ENCODE data around the gene ZBTB39. TPM values are rescaled to one million over a fixed set of nuclear protein-coding genes. Genes with fewer than 3 reads are reported as not detected.
"Not testable (repeated sequence)": the region's sequence is repeated elsewhere in the genome, so short reads cannot be mapped to it uniquely, and the experiment has no call there.

Gene ZBTB39
- total RNA-seq, 1 donor from 2014 or later, result 20.8 TPM

DNA sequence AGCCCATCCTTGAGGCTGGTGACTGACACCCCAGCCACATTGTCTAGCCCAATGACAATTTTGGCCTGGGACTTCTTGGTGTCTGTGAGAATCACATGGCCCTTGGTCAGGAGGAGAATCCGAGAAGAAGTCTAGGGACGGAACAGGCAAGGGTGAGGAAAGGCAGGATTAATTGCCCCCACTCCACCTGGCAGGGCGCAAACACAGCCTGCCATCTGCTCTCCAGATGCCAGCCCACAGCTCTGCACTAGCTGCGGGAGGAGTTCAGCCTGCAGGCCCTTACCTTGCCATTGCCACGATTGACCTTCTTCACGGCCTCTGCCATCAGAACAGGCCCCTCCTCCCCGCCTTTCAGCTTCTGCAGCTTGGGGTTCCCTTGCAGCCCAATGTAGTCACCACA, 23.1 kb upstream of the ZBTB39 start:
- peaks cover 6% of the 10 kb centered on the region for H3K4me1 Mint-ChIP-seq (ENCODE audit: low read depth)
- TF ChIP-seq, protein P1, sequence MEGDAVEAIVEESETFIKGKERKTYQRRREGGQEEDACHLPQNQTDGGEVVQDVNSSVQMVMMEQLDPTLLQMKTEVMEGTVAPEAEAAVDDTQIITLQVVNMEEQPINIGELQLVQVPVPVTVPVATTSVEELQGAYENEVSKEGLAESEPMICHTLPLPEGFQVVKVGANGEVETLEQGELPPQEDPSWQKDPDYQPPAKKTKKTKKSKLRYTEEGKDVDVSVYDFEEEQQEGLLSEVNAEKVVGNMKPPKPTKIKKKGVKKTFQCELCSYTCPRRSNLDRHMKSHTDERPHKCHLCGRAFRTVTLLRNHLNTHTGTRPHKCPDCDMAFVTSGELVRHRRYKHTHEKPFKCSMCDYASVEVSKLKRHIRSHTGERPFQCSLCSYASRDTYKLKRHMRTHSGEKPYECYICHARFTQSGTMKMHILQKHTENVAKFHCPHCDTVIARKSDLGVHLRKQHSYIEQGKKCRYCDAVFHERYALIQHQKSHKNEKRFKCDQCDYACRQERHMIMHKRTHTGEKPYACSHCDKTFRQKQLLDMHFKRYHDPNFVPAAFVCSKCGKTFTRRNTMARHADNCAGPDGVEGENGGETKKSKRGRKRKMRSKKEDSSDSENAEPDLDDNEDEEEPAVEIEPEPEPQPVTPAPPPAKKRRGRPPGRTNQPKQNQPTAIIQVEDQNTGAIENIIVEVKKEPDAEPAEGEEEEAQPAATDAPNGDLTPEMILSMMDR (IDR thresholded peaks at IDR 0.05; ENCODE audit: unreplicated experiment), result no peak
- H3K9me3 Mint-ChIP-seq (ENCODE audit: low read depth), result no peaks in the 10 kb centered on the region
- no peaks in the 10 kb centered on the region for H3K36me3 Mint-ChIP-seq (ENCODE audit: insufficient read depth)
- no peak overlapping the region for H3K4me3 Mint-ChIP-seq (ENCODE audit: low read depth)
- H3K27me3 Mint-ChIP-seq, result peaks cover 18% of the 10 kb centered on the region
- H3K27ac Mint-ChIP-seq, result no peak overlapping the region
- no peak for DNase-seq (ENCODE audit: low spot score, unreplicated experiment)

DNA sequence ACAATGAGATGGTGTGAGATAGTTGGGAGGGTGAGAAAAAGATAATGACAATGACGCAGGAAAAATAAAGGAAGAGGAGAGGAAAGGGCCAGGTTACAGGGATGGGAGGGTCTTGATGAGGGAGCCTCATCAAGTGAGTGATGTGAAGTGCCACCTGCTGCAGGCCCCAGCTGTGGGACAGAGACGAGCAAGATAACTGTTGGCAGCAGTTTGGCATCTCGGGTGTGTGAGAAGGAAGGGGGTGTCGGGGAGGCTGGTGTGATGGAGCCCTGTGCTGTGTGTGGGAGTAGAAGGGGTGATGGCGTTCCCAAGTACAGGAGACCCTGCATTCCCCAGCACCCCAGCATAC, 21.4 kb upstream of the ZBTB39 start:
- Mint-ChIP-seq H3K27ac (no peak overlapping the region), H3K9me3 (ENCODE audit: low read depth) (no peaks in the 10 kb centered on the region), H3K36me3 (ENCODE audit: insufficient read depth) (no peaks in the 10 kb centered on the region), H3K27me3 (peaks cover 21% of the 10 kb centered on the region), H3K4me3 (ENCODE audit: low read depth) (no peak overlapping the region), H3K4me1 (ENCODE audit: low read depth) (peaks cover 6% of the 10 kb centered on the region)
- TF ChIP-seq, protein P1 (IDR thresholded peaks at IDR 0.05; ENCODE audit: unreplicated experiment), result no peak
- DNase-seq (ENCODE audit: low spot score, unreplicated experiment), result no peak

DNA sequence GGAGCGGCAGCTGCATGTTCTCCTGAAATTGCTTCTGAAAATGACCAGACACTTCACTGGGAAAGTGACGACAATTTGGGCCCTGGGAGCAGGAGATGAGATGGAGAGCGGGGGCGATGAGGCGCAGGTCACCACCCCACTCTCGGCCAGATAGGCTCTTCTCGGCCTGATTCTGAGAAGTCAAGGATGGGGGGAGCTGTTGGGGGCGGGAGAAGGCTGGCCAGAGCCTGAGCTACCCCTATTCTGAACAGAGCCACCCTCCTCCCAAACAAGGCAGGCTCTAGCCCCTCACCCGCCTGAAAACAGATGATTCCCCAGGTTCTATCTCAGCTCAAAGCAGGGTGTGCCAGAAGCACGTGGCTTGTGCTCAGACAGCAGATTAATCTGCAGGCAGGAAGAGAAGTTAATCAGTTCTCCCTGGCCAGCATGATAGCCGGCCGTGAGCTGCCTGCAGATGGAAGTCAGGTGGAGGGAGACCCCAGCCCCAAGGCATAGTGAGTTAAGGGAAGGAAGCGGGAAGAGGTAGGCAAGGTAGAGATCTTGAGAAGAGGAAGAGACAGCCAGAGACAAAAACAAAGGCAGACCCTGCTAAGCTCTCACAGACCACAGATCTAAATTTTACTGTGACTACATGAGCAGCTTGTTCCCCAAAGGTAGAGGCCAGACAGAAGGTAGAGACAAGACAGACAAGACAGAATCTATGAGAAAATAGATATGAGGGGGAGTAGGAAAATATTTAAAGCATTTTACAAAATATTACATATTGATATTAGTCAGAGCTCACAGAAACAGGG, 20.9 kb upstream of the ZBTB39 start:
- Mint-ChIP-seq H3K9me3 (ENCODE audit: low read depth) (no peaks in the 10 kb centered on the region), H3K36me3 (ENCODE audit: insufficient read depth) (no peaks in the 10 kb centered on the region), H3K4me3 (ENCODE audit: low read depth) (no peak overlapping the region), H3K4me1 (ENCODE audit: low read depth) (peaks cover 6% of the 10 kb centered on the region), H3K27ac (no peak overlapping the region), H3K27me3 (peaks cover 21% of the 10 kb centered on the region)
- no peak for DNase-seq (ENCODE audit: low spot score, unreplicated experiment)
- TF ChIP-seq, protein P1 (IDR thresholded peaks at IDR 0.05; ENCODE audit: unreplicated experiment), result no peak

DNA sequence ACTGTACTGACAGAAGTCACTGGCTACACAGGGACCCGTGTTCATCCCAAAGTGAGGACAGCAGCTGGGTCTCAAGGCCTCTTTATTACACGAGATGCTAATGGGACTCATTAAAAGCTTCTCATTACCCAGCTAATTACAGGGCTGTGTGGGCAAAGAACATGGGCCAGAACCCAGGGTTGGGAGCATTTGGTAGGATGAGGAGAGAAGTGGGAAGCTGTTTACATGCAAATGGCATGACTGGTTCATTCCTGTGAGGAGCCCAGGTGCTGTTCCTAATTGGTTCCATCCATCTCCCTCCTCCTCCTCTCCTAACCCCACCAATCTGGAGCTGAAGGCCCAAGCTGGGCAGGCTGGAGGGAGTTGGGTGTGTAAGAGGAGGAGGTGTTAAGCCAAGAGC, 18.9 kb upstream of the ZBTB39 start:
- H3K36me3 Mint-ChIP-seq (ENCODE audit: insufficient read depth), result no peaks in the 10 kb centered on the region
- no peak overlapping the region for H3K27ac Mint-ChIP-seq
- H3K4me3 Mint-ChIP-seq (ENCODE audit: low read depth), result no peak overlapping the region
- H3K9me3 Mint-ChIP-seq (ENCODE audit: low read depth), result no peaks in the 10 kb centered on the region
- H3K4me1 Mint-ChIP-seq (ENCODE audit: low read depth), result peaks cover 5% of the 10 kb centered on the region
- no peak for DNase-seq (ENCODE audit: low spot score, unreplicated experiment)
- TF ChIP-seq, protein P1 (IDR thresholded peaks at IDR 0.05; ENCODE audit: unreplicated experiment), result no peak
- H3K27me3 Mint-ChIP-seq, result peaks cover 21% of the 10 kb centered on the region

DNA sequence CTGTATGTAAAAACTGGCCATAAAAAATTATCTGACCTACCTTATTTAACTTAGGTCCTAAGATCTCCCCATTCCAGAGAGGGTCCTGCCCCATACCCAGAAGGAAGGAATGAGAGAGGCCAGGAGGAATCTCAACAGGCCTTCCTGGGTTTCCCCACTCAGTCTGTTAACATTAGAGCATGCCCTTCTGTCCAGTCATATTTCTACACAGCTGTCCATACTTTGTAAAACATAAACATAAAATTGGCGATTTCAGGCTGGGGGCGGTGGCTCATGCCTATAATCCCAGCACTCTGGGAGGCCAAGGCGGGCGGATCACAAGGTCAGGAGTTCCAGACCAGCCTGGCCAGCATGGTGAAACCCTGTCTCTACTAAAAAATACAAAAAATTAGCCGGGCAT, 16.0 kb upstream of the ZBTB39 start:
- H3K27me3 Mint-ChIP-seq, result peaks cover 15% of the 10 kb centered on the region
- DNase-seq (ENCODE audit: low spot score, unreplicated experiment); H3K27ac Mint-ChIP-seq: not testable (repeated sequence)

More for the DNA sequence above, 16.0 kb upstream of the ZBTB39 start:
- H3K4me1 Mint-ChIP-seq (ENCODE audit: low read depth), result peaks cover 10% of the 10 kb centered on the region
- not testable (repeated sequence) for H3K36me3 Mint-ChIP-seq (ENCODE audit: insufficient read depth); H3K4me3 Mint-ChIP-seq (ENCODE audit: low read depth); H3K9me3 Mint-ChIP-seq (ENCODE audit: low read depth)

All from progenitor cell of endocrine pancreas (in vitro differentiated cells).